OCI-LY1 (cell line): Measurements from ENCODE around the gene PTPRCAP.

Experiments used
- CTCF ChIP-seq: fragments of 200-600 bp; sonication (generic), shearing (Covaris generic); IDR thresholded peaks from 2 replicates; pipeline ENCODE4 v1.5.1; 2017; ENCODE audit warnings: mild to moderate bottlenecking, antibody characterized with exemption, low read length, moderate library complexity, mixed read lengths
- EZH2 ChIP-seq: fragments of 200-600 bp; sonication (generic), shearing (Covaris generic); IDR thresholded peaks from 2 replicates; pipeline ENCODE4 v1.8.0; 2017; ENCODE audit warnings: borderline replicate concordance, mixed run types, mild to moderate bottlenecking, antibody characterized with exemption, low read length, moderate library complexity, mixed read lengths

DNA sequence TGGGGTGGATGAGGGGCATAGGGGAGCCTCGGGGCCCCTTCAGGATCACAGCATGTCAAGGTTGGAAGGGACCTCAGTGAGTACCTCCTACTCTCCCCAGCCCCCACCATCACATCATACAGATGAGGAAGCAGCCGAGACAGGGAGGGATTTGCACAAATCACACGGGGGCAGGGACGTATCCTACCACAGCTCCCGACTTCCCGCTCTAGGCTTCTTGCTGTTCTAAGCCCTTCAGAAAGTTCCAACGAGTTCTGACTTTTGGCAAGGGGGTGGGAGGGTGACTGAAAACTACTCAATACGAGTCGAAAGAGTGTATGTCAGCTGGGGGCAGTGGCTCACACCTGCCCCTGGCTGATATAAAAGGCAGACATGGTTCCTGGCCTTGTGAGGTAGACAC, 50.4 kb downstream of the PTPRCAP start:
- TF ChIP-seq CTCF (no peak), EZH2 (no peak)
